PC-9 (cell line): ENCODE data around the gene RPL28.

Experiments
- EZH2 ChIP-seq: fragments of 200-600 bp; sonication (generic); IDR thresholded peaks from 2 replicates; pipeline ENCODE4 v1.8.0; 2017; ENCODE audit warnings: antibody characterized with exemption, low read depth
- TF ChIP-seq, protein P1 (sequence below): fragments of 200-600 bp; sonication (generic); conservative IDR thresholded peaks from 2 replicates; pipeline ENCODE4 v1.6.1; 2017; ENCODE audit warnings: mixed run types, antibody characterized with exemption, mild to moderate bottlenecking, moderate library complexity

DNA sequence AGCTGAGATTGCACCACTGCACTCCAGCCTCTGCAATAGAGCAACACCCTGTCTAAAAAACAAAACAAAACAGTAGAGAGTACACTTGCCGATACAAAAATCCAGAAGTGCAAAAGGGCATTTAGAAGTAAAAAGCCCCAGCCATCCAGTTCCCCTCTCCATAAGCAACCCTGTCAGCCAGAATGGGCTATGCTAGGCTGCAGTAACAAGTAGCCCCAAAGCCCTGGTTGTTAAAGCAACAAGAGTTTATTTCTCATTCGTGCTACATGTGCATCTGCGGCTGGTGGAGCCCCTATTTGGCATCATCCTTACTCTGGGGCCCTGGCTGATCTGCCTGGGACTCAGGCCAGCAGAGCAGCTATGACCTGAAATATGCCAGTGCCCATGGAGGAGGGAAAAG lies 38.8 kb downstream of the RPL28 start:
- TF ChIP-seq, protein P1, sequence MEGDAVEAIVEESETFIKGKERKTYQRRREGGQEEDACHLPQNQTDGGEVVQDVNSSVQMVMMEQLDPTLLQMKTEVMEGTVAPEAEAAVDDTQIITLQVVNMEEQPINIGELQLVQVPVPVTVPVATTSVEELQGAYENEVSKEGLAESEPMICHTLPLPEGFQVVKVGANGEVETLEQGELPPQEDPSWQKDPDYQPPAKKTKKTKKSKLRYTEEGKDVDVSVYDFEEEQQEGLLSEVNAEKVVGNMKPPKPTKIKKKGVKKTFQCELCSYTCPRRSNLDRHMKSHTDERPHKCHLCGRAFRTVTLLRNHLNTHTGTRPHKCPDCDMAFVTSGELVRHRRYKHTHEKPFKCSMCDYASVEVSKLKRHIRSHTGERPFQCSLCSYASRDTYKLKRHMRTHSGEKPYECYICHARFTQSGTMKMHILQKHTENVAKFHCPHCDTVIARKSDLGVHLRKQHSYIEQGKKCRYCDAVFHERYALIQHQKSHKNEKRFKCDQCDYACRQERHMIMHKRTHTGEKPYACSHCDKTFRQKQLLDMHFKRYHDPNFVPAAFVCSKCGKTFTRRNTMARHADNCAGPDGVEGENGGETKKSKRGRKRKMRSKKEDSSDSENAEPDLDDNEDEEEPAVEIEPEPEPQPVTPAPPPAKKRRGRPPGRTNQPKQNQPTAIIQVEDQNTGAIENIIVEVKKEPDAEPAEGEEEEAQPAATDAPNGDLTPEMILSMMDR = no peak
- TF ChIP-seq EZH2 = no peak
